Spinal cord (tissue), 4 donors: Measurements from ENCODE around the gene PAQR5. TPM values are rescaled to one million over a fixed set of nuclear protein-coding genes. Genes with fewer than 3 reads are reported as not detected.

Source experiments
- polyA plus RNA-seq, 2 donors: library from polyadenylated mRNA; unstranded; fragments of 120-200 nt; gene quantifications; one replicate each; pipeline ENCODE4 v1.2.1, GENCODE V29; 2013; ENCODE audit not compliant: insufficient read length in 2 of 2
- total RNA-seq, 2 donors: library from RNA; depleted of rRNA in 1 of 2; stranded (reverse); fragments of 120-200 nt in 1 of 2; fragments of >200 nt in 1 of 2; gene quantifications; one replicate each; pipeline versions ENCODE4 v1.2.3 to v1.2.4, GENCODE V29; 2013 to 2014

Gene PAQR5
- total and polyA plus RNA-seq, 4 donors, result 2.9 to 9.3 (median 4.8) TPM

Other genes with a start within 250 kb of the PAQR5 start
- gene GLCE, start 138.3 kb upstream of the PAQR5 start, total RNA-seq, result 10 to 100 TPM; 59.7 to 71.0 TPM
- 10 to 100 TPM; 24.0 to 25.6 TPM for gene GLCE, start 138.3 kb upstream of the PAQR5 start, polyA plus RNA-seq
- 10 to 100 TPM; 13.5 to 21.0 TPM for gene KIF23, start 115.4 kb downstream of the PAQR5 start, total RNA-seq
- gene KIF23, start 115.4 kb downstream of the PAQR5 start, polyA plus RNA-seq, result 10 to 100 TPM; 13.0 to 13.3 TPM
- 100 to 1,000 TPM in 1 of 2 donors, 10 to 100 TPM in 1; 43.6 to 425 TPM for gene RPLP1, start 153.9 kb downstream of the PAQR5 start, total RNA-seq
- 1,000 to 10,000 TPM; 1,411 to 1,480 TPM for gene RPLP1, start 153.9 kb downstream of the PAQR5 start, polyA plus RNA-seq